GM21528 (cell line): Measurements from ENCODE around the gene HOXD10.

Experiments used
- ATAC-seq: cut with Tn5 transposase; IDR thresholded peaks from one replicate; pipeline ENCODE4 v1.9.1; 2021; ENCODE audit warnings: mild to moderate bottlenecking, moderate library complexity; ENCODE audit not compliant: unreplicated experiment, low FRiP score

HOXD10 gene

DNA sequence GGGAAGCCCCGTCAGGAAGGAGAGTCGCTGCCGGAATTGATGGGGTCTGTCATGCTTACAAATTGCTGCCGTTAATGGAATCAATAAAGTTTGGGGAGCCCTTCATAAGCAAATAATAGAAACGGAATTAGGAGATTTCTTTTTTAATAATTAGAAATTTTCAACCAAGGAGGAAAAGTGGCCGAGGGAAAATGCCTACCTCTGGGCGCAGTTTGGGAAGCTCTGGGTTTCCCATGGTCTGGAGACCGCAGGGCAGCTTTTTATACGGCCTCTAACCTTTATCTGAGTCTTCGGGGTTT lies 34.1 kb upstream of the HOXD10 start:
- no peak for ATAC-seq

- no peak for ATAC-seq
Observed at GRCh38 chr2:176082824-176083751, 33.5 kb upstream of the HOXD10 start.

DNA sequence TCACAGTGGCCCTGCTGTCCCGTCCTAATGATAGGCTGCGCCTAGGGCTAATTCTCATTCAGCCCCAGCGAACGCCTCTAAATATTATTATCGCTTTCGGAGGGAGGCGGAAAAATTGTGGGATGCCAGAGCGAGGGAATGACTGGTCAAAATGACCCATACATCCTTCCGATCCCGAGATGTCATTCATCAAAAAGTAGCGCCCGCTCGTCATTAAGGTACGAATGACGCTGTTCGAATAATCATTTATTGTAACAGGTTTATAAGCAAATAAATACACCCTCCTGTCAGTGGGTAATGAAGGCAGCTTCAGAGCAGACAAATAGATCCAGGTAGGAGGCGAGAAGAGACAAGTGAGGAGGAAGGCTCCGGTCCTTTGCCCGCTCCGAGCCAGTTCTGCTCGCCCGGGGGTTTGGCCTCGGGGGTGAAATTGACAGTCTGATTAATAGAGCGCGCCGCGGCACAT lies 32.7 kb upstream of the HOXD10 start, which contains the start of gene EVX2:
Gene EVX2, minus strand, starts transcription at position 167 of the 466 bp plus-strand sequence. CDS start 186 bp downstream, outside the sequence.
- no peak for ATAC-seq

DNA sequence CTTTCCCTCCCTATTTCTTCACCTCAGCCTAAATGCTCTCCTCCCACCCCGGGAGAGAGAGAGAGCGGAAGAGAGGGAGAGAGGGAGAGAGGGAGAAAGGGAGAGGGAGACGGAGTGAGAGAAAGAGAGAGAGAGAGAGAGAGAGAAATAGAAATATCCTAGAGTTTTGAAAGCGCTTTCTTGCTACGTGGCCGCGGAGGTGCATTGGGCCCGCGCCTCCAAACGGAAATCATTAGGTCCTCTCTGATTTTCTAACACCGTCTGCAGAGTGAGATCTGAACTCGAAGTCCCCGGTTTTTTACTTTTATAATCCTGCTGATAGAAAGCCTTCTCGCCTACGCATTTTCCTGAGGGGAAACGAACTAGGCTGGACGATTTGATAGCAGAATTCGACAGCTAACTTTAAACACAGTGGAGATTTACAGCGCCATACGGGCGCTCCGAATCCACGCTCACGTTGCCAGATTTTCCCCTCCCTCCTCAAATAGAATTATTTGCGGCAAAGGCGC lies 31.9 kb upstream of the HOXD10 start:
- no peak for ATAC-seq

DNA sequence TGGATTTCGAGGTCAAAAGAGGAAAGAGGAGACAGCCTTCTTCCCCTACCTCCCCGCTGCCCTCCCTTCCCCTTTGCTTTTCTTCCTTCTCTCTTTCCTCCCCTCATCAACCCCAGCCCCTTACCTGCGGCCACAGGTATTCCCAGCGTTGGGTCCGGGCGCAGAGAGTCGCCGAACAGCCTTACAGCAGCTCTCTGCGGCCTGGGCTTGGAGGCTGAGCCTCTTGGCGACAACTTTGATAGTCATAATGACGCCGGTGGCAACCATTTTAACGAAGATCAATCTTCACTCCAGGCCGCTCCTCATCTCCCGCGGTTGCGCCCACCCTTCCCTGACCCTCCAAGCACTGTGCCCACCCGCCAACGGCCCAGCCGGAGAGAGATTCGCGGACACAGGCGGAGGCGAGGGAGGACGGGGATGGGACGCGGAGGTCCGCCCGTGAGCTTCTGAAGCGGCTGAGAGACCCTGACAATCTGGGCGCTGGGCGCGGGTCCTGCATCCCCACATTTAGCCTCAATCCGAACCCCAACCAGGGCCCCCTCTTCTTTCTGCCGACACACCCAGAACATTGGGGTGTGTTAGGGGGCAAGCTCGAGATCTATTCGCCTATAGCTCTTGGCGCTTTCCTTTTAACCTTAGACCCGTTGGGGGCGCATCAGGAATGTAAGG lies 31.3 kb upstream of the HOXD10 start:
- ATAC-seq: no peak

DNA sequence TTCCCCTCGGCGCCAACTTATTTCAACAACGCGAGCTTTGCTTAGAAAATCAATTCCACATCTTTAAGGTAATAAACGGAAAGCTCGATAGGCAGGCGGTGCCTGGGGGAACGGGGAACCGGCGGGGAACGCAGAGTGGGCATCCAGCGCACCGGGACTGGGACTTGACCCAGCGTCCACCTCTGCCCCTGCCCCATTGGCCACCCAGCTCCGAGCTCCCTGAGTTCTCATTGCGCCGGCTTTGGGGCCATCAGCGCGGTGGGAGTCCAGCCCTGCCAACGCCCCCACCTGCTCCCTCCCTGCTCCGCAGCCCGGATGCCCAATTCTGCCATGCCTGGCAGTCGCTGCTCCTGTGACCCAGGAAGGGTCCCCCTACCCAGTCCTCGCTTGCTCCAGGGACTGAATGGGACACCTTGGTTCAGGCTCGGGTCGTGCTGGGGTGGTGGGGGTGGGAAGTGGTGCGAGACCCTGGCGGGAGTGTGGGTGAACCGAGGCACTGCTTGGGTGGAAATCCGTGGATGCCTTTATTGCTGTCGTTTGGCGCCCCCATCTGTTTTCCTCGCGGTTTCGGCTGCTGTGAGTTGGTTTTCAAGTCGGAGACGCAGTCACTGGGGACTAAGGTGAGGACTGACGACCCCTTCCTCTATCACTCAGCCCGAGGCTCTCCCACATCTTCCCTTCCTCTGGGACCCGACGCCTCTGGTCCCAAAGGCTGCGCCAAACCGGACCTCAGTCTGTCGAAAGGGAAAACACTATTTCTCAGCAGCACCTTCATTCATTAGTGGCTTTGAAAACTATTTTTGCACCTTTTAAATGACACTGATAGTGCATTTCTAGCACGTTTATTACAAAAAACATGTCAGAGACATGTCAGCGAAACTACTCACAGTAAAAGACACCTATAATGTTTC lies 30.5 kb upstream of the HOXD10 start:
- no peak for ATAC-seq

- no peak for ATAC-seq
Observed at GRCh38 chr2:176087330-176088047, 29.1 kb upstream of the HOXD10 start.

GRCh38 chr2:176088048-176088936 lies 28.3 kb upstream of the HOXD10 start:
- no peak for ATAC-seq

GRCh38 chr2:176088937-176089842 lies 27.4 kb upstream of the HOXD10 start:
- ATAC-seq: no peak

GRCh38 chr2:176089843-176090395 lies 26.7 kb upstream of the HOXD10 start:
- ATAC-seq: no peak

- no peak for ATAC-seq
Observed at GRCh38 chr2:176090862-176091261, 25.7 kb upstream of the HOXD10 start.

DNA sequence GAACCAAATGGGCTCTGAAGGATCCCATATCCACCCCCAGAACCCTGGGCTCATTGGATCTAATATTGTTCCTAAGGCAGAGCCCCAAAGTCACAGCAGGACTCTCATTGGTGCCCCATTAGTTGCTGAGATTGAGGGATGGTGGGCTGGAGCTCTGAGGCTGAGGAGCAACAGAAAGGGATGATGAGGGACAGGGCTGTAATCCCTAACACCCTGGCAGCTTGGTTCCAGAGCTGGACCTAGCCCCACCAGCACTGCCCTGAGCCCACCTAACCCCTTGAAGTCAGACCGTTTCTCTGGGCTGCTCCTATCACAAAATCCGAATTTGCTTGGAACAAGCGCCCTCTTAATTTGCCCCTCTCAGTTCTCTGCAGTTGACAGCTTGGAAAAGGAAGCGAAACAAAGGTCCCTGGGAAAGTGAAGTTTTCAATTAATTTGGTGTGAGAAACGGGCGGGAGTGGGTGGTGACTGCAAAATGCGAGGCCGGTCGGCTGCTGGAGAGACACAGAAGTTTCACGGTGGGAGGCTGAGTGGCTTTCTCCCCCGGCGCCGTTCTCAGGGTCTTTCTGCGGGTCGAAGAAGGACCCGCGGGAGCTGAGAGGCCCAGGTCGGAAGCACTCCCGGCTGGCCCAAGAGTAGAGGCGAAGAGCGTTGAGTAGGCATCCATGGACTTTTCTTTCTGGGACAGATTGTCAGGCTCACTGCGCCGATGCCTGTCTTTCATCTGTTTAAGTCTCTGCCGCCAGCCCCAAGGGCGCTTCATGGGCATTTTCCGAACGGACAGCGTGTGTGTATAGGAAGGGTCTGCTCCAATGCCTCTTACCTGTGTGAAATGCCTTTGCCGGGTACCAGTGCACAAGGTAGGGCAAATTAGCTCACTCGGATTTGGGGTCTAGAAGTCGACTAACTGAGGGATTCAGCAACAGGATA lies 25.0 kb upstream of the HOXD10 start:
- ATAC-seq: no peak

DNA sequence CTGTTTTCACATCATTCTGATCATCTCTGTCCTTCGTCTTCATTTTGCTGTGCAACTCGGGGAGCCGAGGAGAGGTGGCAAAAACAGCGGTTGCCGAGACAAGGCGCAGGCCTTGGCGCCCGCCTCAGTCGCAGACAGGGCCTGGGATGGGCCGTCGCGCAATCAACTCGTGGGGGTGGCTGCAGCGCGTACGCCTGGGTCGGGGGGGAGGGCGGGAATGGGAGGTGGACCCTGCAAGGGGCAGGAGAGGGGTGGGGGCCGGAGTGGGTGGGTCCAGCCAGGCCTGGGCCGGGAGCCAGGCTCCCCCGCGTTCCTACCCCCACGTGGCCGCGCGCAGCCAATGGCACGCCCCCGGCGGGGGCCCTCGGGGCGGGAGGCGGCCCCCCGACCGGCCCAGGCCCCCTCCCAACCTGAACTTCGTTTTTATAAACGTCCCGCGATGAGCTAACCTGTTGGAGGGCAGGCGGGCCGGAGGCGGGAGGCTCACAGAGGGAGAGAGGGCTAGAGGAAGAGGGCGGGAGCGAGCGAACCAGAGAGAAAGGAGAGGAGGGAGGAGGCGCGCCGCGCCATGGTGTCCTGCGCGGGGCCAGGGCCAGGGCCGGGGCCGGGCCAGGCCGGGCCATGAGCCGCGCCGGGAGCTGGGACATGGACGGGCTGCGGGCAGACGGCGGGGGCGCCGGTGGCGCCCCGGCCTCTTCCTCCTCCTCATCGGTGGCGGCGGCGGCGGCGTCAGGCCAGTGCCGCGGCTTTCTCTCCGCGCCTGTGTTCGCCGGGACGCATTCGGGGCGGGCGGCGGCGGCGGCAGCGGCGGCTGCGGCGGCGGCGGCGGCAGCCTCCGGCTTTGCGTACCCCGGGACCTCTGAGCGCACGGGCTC lies 24.1 kb upstream of the HOXD10 start, which contains the start of gene HOXD13:
Gene HOXD13, plus strand, starts transcription at position 452 of the 875 bp plus-strand sequence. Its CDS starts 170 bp downstream, at position 622.
- no peak for ATAC-seq

- ATAC-seq: no peak
Observed at GRCh38 chr2:176093145-176093897, 23.3 kb upstream of the HOXD10 start.

DNA sequence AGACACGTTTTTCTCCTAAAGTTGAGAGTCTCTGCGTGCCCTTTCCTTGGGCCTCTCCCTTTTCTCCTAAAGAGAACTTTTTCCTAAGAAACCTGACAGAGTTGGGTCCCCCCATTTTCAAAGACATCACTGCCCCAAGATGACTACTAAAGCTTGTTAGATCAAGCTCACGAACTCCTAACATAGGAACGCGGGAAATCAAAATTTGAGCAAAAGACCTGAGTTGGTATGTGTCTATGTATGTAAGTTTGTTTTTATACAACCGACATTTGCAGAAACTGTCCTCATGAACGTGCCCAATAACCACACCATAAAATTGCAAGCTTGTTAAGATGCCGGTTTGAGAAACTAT lies 22.7 kb upstream of the HOXD10 start:
- no peak for ATAC-seq
